MM.1S (cell line): ENCODE measurements around the gene TEX10.

Experiments
- CTCF ChIP-seq: fragments of 300-600 bp; sonication (generic); IDR thresholded peaks from 2 replicates; pipeline ENCODE4 v1.5.1; 2016; ENCODE audit warnings: antibody characterized with exemption, low read length, mixed read lengths
- EZH2 ChIP-seq: fragments of 300-600 bp; sonication (generic); optimal IDR thresholded peaks from 2 replicates; pipeline ENCODE3; 2017; ENCODE audit warnings: low read depth, mild to moderate bottlenecking, antibody characterized with exemption, low read length, mixed read lengths
- EZH2phosphoT487 ChIP-seq: fragments of 300-600 bp; sonication (generic); IDR thresholded peaks from 2 replicates; pipeline ENCODE4 v1.6.1; 2018; ENCODE audit warnings: antibody characterized with exemption, low read length

DNA sequence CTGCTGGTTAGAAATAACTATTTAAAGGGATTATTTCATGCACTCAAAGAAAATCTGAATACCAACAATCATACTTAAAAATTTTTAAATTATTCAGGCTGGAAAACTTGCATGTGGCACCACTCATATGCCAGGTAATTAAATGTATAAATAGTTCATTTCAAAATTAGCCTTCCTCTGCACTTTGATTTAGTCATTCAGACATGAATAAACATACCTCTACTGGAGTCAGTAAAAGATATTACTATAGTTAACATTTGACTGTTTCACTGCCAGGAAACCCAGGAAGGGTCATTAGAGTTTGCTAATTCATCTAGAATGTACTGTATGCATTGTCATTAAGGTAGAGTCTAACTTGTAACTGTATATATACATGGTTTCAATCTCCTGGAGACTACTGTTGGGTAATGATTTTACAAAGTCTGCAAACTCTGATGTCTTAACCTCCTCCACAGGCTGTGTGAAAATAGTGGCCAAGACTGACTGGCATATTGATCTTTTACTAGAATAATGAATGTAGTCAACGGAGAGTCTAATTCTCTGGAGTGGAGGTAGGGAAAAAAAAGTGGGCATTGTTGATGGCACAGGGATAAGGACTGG lies 43.7 kb downstream of the TEX10 start:
- no peak for TF ChIP-seq CTCF
- TF ChIP-seq EZH2 = no peak
- no peak for TF ChIP-seq EZH2phosphoT487
